NT2/D1 (cell line): Measurements from ENCODE around the gene PPP1R3D.

ENCODE experiments used
- DNase-seq: peaks from one replicate; pipeline ENCODE4 v3.0.0-alpha.2; 2011; ENCODE audit warnings: low read depth, low spot score
- H3K27me3 ChIP-seq: 2 replicates; pipeline ENCODE4 v1.6.0; 2011; ENCODE audit warnings: mild to moderate bottlenecking; ENCODE audit not compliant: insufficient read length, insufficient read depth
- H3K36me3 ChIP-seq: 2 replicates; pipeline ENCODE4 v1.6.1; 2011; ENCODE audit warnings: mild to moderate bottlenecking, low read length, mixed read lengths; ENCODE audit not compliant: insufficient read depth, insufficient read length
- H3K4me1 ChIP-seq: 2 replicates; pipeline ENCODE4 v1.5.1; 2011; ENCODE audit not compliant: insufficient read depth, insufficient read length
- H3K4me3 ChIP-seq: 2 replicates; pipeline ENCODE4 v1.5.1; 2011; ENCODE audit warnings: low read depth; ENCODE audit not compliant: insufficient read length
- H3K9ac ChIP-seq: 2 replicates; pipeline ENCODE4 v1.6.0; 2011; ENCODE audit warnings: low read depth; ENCODE audit not compliant: insufficient read length
- H3K9me3 ChIP-seq: 2 replicates; pipeline ENCODE4 v1.5.1; 2011; ENCODE audit warnings: mild to moderate bottlenecking, low read length; ENCODE audit not compliant: insufficient read depth
- SUZ12 ChIP-seq: IDR thresholded peaks from 2 replicates; pipeline ENCODE4 v1.6.1; 2011; ENCODE audit not compliant: insufficient read length, insufficient read depth; ENCODE audit errors: extremely low read depth
- YY1 ChIP-seq: IDR thresholded peaks from 2 replicates; pipeline ENCODE4 v1.6.1; 2011; ENCODE audit not compliant: insufficient read length, insufficient read depth
- ZNF274 ChIP-seq: IDR thresholded peaks from 2 replicates; pipeline ENCODE4 v1.6.1; 2011; ENCODE audit warnings: mild to moderate bottlenecking, low read depth, low read length

Gene PPP1R3D

DNA sequence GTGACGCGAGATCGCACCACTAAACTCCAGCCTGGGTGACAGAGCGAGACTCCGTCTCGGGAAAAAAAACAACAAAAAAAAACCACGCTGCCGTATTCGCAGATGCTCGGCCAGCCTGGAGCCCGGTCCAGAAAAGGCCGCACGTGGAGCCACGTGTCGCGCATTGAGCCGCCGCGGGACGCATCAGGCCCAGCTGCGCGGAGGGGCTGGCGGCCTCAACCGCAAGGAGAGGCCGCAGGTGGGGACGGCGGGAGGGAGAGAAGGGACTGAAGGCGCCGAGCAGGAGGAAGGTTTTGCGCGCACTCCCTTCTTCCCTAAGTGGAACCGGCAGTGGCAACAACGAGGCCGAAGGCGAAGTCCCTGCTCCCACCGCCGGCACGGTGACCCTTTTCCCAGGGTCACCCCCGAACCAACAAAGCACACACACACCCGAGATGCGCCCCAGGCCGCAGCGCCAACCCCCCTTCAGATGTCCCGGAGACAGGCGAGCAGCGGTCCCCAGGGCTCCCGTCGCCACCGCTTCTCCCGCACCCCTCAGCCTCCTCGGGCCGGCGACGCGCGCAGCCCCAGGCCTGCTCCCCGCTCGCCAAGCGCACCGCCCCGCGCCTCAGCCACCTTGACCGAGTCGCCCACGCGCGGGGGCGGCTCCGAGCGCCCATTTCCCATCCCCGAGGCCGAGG lies 7.3 kb downstream of the PPP1R3D start:
- no peaks in the 10 kb centered on the region for H3K4me1 ChIP-seq
- TF ChIP-seq SUZ12 (no peak), ZNF274 (no peak), YY1 (no peak)
- no peaks in the 10 kb centered on the region for H3K36me3 ChIP-seq
- DNase-seq: no peak
- H3K27me3 ChIP-seq: peaks cover 8% of the 10 kb centered on the region
- no peak overlapping the region for H3K9ac ChIP-seq
- H3K9me3 ChIP-seq: no peaks in the 10 kb centered on the region
- H3K4me3 ChIP-seq: no peak overlapping the region

DNA sequence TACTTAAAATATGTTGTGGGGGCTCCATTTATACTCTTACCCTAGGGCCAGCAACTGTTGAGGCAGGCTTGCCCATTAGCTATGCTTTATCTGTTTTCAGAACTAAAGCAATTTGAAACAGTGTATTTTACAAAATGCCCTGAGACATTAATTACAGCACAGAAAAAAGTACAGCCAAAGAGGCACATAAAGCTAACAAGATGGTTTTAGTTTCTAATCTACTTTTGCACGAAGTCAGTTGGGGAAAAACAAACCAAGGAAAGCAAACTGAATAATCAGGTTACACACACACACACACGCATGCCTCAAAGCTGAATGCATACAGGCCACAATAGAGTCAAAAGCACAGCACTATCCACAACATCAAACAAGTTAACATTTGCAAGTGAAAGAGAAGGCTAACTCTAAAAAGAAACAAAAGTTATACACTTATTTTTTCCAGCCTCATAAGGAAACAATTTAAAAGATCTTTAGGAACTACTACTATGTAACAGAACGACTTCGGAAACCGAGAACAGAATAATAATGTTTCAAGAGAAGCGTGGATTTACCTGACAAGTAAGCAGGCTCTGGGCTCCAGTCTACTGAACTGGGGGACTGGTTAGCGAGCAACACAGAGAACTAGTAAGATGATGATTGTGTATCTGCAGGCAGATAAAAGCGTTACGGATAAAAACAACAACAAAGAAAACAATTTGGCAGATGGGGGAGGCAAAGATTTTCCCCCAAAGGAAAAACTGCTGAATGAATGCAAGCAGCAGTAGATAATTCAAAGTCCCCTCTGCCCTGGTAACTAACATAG lies 8.4 kb downstream of the PPP1R3D start:
- no peak overlapping the region for H3K9ac ChIP-seq
- peaks cover 8% of the 10 kb centered on the region for H3K27me3 ChIP-seq
- TF ChIP-seq SUZ12: no peak
- no peak for TF ChIP-seq YY1
- no peak for TF ChIP-seq ZNF274
- no peak for DNase-seq
- no peaks in the 10 kb centered on the region for H3K36me3 ChIP-seq
- H3K9me3 ChIP-seq: no peaks in the 10 kb centered on the region
- H3K4me1 ChIP-seq: no peaks in the 10 kb centered on the region
- no peak overlapping the region for H3K4me3 ChIP-seq

DNA sequence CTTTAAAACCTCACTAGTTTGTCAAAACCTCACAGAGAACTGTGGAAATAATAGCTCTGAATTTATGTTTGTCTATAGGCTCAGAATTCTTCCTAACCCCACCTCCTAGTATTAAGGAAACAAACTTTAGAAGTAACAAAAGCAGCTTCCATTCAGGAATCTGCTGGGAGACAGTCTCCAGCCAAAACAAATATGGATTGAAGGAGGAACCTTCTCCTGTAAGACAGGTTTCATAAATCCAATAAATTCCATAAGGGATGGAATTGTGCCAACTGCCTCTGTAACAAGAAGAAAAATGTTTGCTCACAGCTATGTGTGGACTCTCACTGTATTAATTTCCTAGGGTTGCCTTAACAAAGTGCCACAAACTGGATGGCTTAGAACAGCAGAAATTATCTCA lies 14.2 kb downstream of the PPP1R3D start:
- no peak overlapping the region for H3K9ac ChIP-seq
- no peaks in the 10 kb centered on the region for H3K9me3 ChIP-seq
- H3K36me3 ChIP-seq: no peaks in the 10 kb centered on the region
- no peak for DNase-seq
- H3K4me1 ChIP-seq: no peaks in the 10 kb centered on the region
- no peak overlapping the region for H3K4me3 ChIP-seq
- TF ChIP-seq SUZ12: no peak
- H3K27me3 ChIP-seq: no peaks in the 10 kb centered on the region

DNA sequence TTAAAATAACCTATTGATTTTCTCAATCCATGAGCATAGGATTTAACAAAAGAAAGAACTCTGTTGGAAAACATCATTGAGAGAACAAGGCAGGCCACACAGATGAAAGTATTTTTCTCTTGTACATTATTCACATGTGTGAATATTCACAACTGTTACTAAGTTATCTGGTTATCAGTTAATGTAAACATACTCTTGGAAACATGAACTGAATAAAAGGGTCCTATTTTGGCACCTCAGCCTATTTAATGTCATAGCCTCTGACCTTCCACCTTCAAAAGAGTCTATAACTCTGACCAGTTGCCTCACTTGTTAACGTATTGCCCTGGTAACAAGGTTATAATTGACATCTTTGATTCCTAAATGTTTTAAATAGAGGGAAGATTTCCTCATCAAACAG lies 14.7 kb downstream of the PPP1R3D start:
- no peak for DNase-seq
- Histone ChIP-seq H3K36me3 (no peaks in the 10 kb centered on the region), H3K4me1 (no peaks in the 10 kb centered on the region), H3K4me3 (no peak overlapping the region), H3K9me3 (no peaks in the 10 kb centered on the region), H3K27me3 (no peaks in the 10 kb centered on the region), H3K9ac (no peak overlapping the region)
- no peak for TF ChIP-seq ZNF274

DNA sequence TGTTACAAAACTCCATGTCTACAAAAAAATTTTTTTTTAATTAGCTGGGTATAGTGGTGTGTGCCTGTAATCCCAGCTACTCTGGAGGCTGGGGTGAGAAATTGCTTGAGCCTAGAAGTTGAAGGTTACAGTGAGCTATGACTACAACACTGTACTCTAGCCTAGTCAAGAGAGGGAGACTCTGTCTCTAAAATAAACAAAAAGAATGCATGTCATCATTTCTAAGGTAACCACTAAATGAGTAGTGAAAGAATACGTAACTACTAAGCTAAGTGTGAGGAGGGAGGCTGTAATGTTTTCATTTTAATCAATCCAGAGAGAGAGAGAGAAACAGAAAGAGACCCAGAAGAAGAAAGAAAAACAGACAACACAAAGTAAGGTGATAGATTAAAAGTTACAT lies 16.6 kb downstream of the PPP1R3D start:
- no peaks in the 10 kb centered on the region for H3K9me3 ChIP-seq
- no peak overlapping the region for H3K4me3 ChIP-seq
- no peak for DNase-seq
- no peaks in the 10 kb centered on the region for H3K27me3 ChIP-seq
- no peak for TF ChIP-seq SUZ12
- TF ChIP-seq ZNF274: no peak
- no peak for TF ChIP-seq YY1
- H3K4me1 ChIP-seq: no peaks in the 10 kb centered on the region
- H3K9ac ChIP-seq: no peak overlapping the region
- H3K36me3 ChIP-seq: no peaks in the 10 kb centered on the region

DNA sequence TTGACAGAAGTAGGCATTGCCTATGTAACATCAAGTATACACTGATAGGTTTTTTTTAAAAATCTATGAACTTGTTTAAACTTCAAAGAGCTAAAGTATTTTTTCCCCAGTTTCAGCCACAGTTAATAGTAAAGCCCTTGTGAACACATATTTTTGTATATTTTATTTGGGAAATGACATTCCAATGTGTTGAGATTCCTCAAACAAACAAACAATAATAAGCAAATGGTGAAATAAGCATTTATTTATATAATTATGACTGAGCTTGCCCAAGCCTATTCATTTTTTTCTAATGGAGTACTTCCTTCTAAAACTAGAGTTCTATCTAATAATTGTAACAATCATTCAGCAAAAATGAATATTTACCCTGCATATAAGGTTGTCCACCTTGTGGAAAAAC lies 19.2 kb downstream of the PPP1R3D start:
- Histone ChIP-seq H3K4me3 (no peak overlapping the region), H3K36me3 (no peaks in the 10 kb centered on the region), H3K9me3 (no peaks in the 10 kb centered on the region), H3K27me3 (no peaks in the 10 kb centered on the region), H3K4me1 (no peaks in the 10 kb centered on the region), H3K9ac (no peak overlapping the region)
- no peak for TF ChIP-seq YY1
- no peak for TF ChIP-seq ZNF274
- no peak for TF ChIP-seq SUZ12
- DNase-seq: no peak

DNA sequence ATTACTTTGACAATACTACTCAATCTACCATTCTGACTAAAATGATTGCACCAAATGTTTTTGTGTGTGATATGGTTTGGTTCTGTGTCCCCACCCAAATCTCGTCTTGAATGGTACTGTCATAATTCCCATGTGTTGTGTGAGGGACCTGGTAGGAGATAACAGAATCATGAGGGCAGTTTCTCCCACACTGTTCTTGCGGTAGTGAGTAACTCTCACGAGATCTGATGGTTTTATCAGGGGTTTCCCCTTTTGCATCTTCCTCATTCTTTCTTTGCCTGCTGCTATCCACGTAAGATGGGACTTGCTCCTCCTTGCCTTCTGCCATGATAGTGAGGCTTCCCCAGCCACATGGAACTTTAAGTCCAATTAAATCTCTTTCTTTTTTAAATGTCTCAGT lies 27.5 kb downstream of the PPP1R3D start:
- TF ChIP-seq ZNF274 (no peak), YY1 (no peak), SUZ12 (no peak)
- Histone ChIP-seq H3K9ac (no peak overlapping the region), H3K27me3 (no peaks in the 10 kb centered on the region), H3K9me3 (no peaks in the 10 kb centered on the region), H3K4me1 (no peaks in the 10 kb centered on the region), H3K36me3 (no peaks in the 10 kb centered on the region), H3K4me3 (no peak overlapping the region)
- no peak for DNase-seq
